ENCODE results near the gene RRP12.
"Not testable (repeated sequence)": the region's sequence is repeated elsewhere in the genome, so short reads cannot be mapped to it uniquely, and the experiment has no call there.

The RRP12 gene

GRCh38 chr10:97349752-97350513 is 51.2 kb downstream of the RRP12 start:
- H3K9me2 ChIP-seq (ENCODE audit: low read depth, low read length), result no peaks in the 10 kb centered on the region
- H3K36me3 ChIP-seq (ENCODE audit: insufficient read depth, low read length), result no peaks in the 10 kb centered on the region
- no peak overlapping the region for H3K9ac ChIP-seq (ENCODE audit: low read length)

GRCh38 chr10:97347317-97347716 is 53.8 kb downstream of the RRP12 start:
- Histone ChIP-seq H3K4me2 (ENCODE audit: low read length) (no peak overlapping the region), H3K27me3 (ENCODE audit: insufficient read depth, low read length) (no peaks in the 10 kb centered on the region), H2AFZ (ENCODE audit: low read length) (no peak overlapping the region), H3K9me3 (ENCODE audit: low read length) (no peaks in the 10 kb centered on the region), H3K27ac (ENCODE audit: low read depth, low read length, poor library complexity, severe bottlenecking) (no peak overlapping the region), H4K20me1 (ENCODE audit: insufficient read depth, low read length) (no peaks in the 10 kb centered on the region), H3K4me1 (ENCODE audit: insufficient read depth, low read length, severe bottlenecking) (no peaks in the 10 kb centered on the region), H3K79me2 (ENCODE audit: insufficient read depth, low read length) (no peaks in the 10 kb centered on the region), H3F3A (ENCODE audit: insufficient read depth, low read length) (no peaks in the 10 kb centered on the region), H3K36me3 (ENCODE audit: insufficient read depth, low read length) (no peaks in the 10 kb centered on the region), H3K9ac (ENCODE audit: low read length) (no peak overlapping the region), H3K4me3 (ENCODE audit: low read depth, low read length, poor library complexity, severe bottlenecking) (no peak overlapping the region), H3K9me2 (ENCODE audit: low read depth, low read length) (no peaks in the 10 kb centered on the region)
- no peak for TF ChIP-seq EZH2 (IDR thresholded peaks at IDR 0.05; ENCODE audit: borderline replicate concordance, low read length)
- TF ChIP-seq CTCF (IDR thresholded peaks at IDR 0.05; ENCODE audit: low read length), result no peak

More at GRCh38 chr10:97349752-97350513, 51.2 kb downstream of the RRP12 start:
- H3K27ac ChIP-seq (ENCODE audit: low read depth, low read length, poor library complexity, severe bottlenecking), result no peak overlapping the region
- no peak overlapping the region for H2AFZ ChIP-seq (ENCODE audit: low read length)
- no peaks in the 10 kb centered on the region for H3K9me3 ChIP-seq (ENCODE audit: low read length)
- H3K4me1 ChIP-seq (ENCODE audit: insufficient read depth, low read length, severe bottlenecking), result no peaks in the 10 kb centered on the region
- H3K27me3 ChIP-seq (ENCODE audit: insufficient read depth, low read length), result no peaks in the 10 kb centered on the region
- no peaks in the 10 kb centered on the region for H3K79me2 ChIP-seq (ENCODE audit: insufficient read depth, low read length)
- TF ChIP-seq EZH2 (IDR thresholded peaks at IDR 0.05; ENCODE audit: borderline replicate concordance, low read length) (no peak), CTCF (IDR thresholded peaks at IDR 0.05; ENCODE audit: low read length) (no peak)
- H4K20me1 ChIP-seq (ENCODE audit: insufficient read depth, low read length), result no peaks in the 10 kb centered on the region
- H3F3A ChIP-seq (ENCODE audit: insufficient read depth, low read length), result no peaks in the 10 kb centered on the region
- H3K4me2 ChIP-seq (ENCODE audit: low read length), result no peak overlapping the region
- H3K4me3 ChIP-seq (ENCODE audit: low read depth, low read length, poor library complexity, severe bottlenecking), result no peak overlapping the region

GRCh38 chr10:97343664-97344063 is 57.5 kb downstream of the RRP12 start:
- H2AFZ ChIP-seq (ENCODE audit: low read length); H3K27me3 ChIP-seq (ENCODE audit: insufficient read depth, low read length); H3K4me2 ChIP-seq (ENCODE audit: low read length): not testable (repeated sequence)

GRCh38 chr10:97341416-97341815 is 59.7 kb downstream of the RRP12 start:
- Histone ChIP-seq H3K4me2 (ENCODE audit: low read length) (no peak overlapping the region), H4K20me1 (ENCODE audit: insufficient read depth, low read length) (no peaks in the 10 kb centered on the region), H3K9ac (ENCODE audit: low read length) (no peak overlapping the region), H3K27ac (ENCODE audit: low read depth, low read length, poor library complexity, severe bottlenecking) (no peak overlapping the region), H3K36me3 (ENCODE audit: insufficient read depth, low read length) (no peaks in the 10 kb centered on the region), H3K4me3 (ENCODE audit: low read depth, low read length, poor library complexity, severe bottlenecking) (no peak overlapping the region), H3K79me2 (ENCODE audit: insufficient read depth, low read length) (no peaks in the 10 kb centered on the region), H3K9me3 (ENCODE audit: low read length) (no peaks in the 10 kb centered on the region), H2AFZ (ENCODE audit: low read length) (no peak overlapping the region), H3K27me3 (ENCODE audit: insufficient read depth, low read length) (no peaks in the 10 kb centered on the region), H3F3A (ENCODE audit: insufficient read depth, low read length) (no peaks in the 10 kb centered on the region), H3K4me1 (ENCODE audit: insufficient read depth, low read length, severe bottlenecking) (peaks cover 4% of the 10 kb centered on the region), H3K9me2 (ENCODE audit: low read depth, low read length) (no peaks in the 10 kb centered on the region)
- no peak for TF ChIP-seq EZH2 (IDR thresholded peaks at IDR 0.05; ENCODE audit: borderline replicate concordance, low read length)

More at GRCh38 chr10:97343664-97344063, 57.5 kb downstream of the RRP12 start:
- not testable (repeated sequence) for H4K20me1 ChIP-seq (ENCODE audit: insufficient read depth, low read length); H3K9ac ChIP-seq (ENCODE audit: low read length); H3K36me3 ChIP-seq (ENCODE audit: insufficient read depth, low read length); H3K27ac ChIP-seq (ENCODE audit: low read depth, low read length, poor library complexity, severe bottlenecking); H3K4me3 ChIP-seq (ENCODE audit: low read depth, low read length, poor library complexity, severe bottlenecking); H3K79me2 ChIP-seq (ENCODE audit: insufficient read depth, low read length); H3F3A ChIP-seq (ENCODE audit: insufficient read depth, low read length); H3K4me1 ChIP-seq (ENCODE audit: insufficient read depth, low read length, severe bottlenecking); H3K9me2 ChIP-seq (ENCODE audit: low read depth, low read length); H3K9me3 ChIP-seq (ENCODE audit: low read length)

Measured in OCI-LY1 (cell line).